CD14-positive monocyte (primary cell): Measurements from ENCODE around the gene MYRFL. TPM values are rescaled to one million over a fixed set of nuclear protein-coding genes. Genes with fewer than 3 reads are reported as not detected.

Experiments
- DNase-seq, 3 donors: peaks; one replicate each; pipeline ENCODE4 v3.0.0-alpha.2; 2011 to 2022
- H2AFZ ChIP-seq: 2 replicates; pipeline ENCODE4 v1.6.0; 2012; ENCODE audit warnings: mild to moderate bottlenecking, low read depth, low read length, inconsistent platforms; ENCODE audit not compliant: insufficient read depth, poor library complexity, severe bottlenecking
- H3K27ac ChIP-seq, 2 donors: 1 replicate in 1 of 2; 2 replicates in 1 of 2; pipeline ENCODE4 v1.5.1; 2012 to 2013; ENCODE audit warnings: low read length in 2 of 2, control low read depth in 1 of 2, inconsistent platforms in 1 of 2, low read depth in 1 of 2, mild to moderate bottlenecking in 1 of 2
- H3K27me3 ChIP-seq, 2 donors: one replicate each; pipeline versions ENCODE4 v1.6.0 to v1.6.1; 2011 to 2013; ENCODE audit warnings: low read length in 2 of 2; ENCODE audit not compliant: control insufficient read depth in 2 of 2, insufficient read depth in 2 of 2
- H3K36me3 ChIP-seq, 2 donors: replicated peaks in 1 of 2; 1 replicate in 1 of 2; 2 replicates in 1 of 2; pipeline versions ENCODE4 v1.5.1 to v1.6.1; 2012 to 2013; ENCODE audit warnings: low read length in 2 of 2, control low read depth in 1 of 2, inconsistent platforms in 1 of 2, mild to moderate bottlenecking in 1 of 2; ENCODE audit not compliant: insufficient read depth in 2 of 2, control insufficient read depth in 1 of 2
- H3K4me1 ChIP-seq, 2 donors: 1 replicate in 1 of 2; 2 replicates in 1 of 2; pipeline versions ENCODE4 v1.5.1 to v1.6.1; 2012 to 2013; ENCODE audit warnings: low read length in 2 of 2, control low read depth in 1 of 2, inconsistent platforms in 1 of 2, mild to moderate bottlenecking in 1 of 2, moderate library complexity in 1 of 2; ENCODE audit not compliant: insufficient read depth in 2 of 2, control insufficient read depth in 1 of 2
- H3K4me2 ChIP-seq: replicated peaks from 2 replicates; pipeline ENCODE3; 2012; ENCODE audit warnings: low read length, moderate library complexity, mild to moderate bottlenecking; ENCODE audit not compliant: poor library complexity, severe bottlenecking; ENCODE audit errors: extremely low read depth
- H3K4me3 ChIP-seq, 3 experiments: fragments of 200-600 bp in 1 of 3; sonication (generic) in 1 of 3; replicated peaks in 1 of 3; 1 replicate in 2 of 3; 2 replicates in 1 of 3; pipeline ENCODE4 v1.5.1; 2011 to 2013; ENCODE audit warnings: low read length in 3 of 3, mild to moderate bottlenecking in 3 of 3, control low read depth in 2 of 3, low read depth in 2 of 3, inconsistent platforms in 1 of 3, moderate library complexity in 1 of 3
- H3K79me2 ChIP-seq: 2 replicates; pipeline ENCODE4 v1.6.0; 2012; ENCODE audit warnings: mild to moderate bottlenecking, control low read depth, inconsistent platforms, low read length, moderate library complexity; ENCODE audit not compliant: insufficient read depth
- H3K9ac ChIP-seq: 2 replicates; pipeline ENCODE4 v1.6.0; 2017; ENCODE audit warnings: low read length, mild to moderate bottlenecking; ENCODE audit not compliant: insufficient read depth, poor library complexity, severe bottlenecking
- H3K9me3 ChIP-seq, 2 donors: replicated peaks in 1 of 2; 1 replicate in 1 of 2; 2 replicates in 1 of 2; pipeline versions ENCODE4 v1.5.1 to v1.6.1; 2012 to 2013; ENCODE audit warnings: low read length in 2 of 2, control low read depth in 1 of 2; ENCODE audit not compliant: control insufficient read depth in 1 of 2, insufficient read depth in 1 of 2
- H4K20me1 ChIP-seq: 2 replicates; pipeline ENCODE4 v1.6.0; 2012; ENCODE audit warnings: mild to moderate bottlenecking, low read length, control low read depth, moderate library complexity; ENCODE audit not compliant: insufficient read depth
- H3K27ac Mint-ChIP-seq, 7 donors: one replicate each; pipeline ENCODE4 v1.8.0; 2020; ENCODE audit warnings: mild to moderate bottlenecking in 7 of 7, mixed read lengths in 7 of 7, moderate library complexity in 6 of 7, inconsistent platforms in 2 of 7
- H3K27me3 Mint-ChIP-seq, 3 donors: one replicate each; pipeline ENCODE4 v1.8.0; 2021 to 2022; ENCODE audit warnings: low read depth in 3 of 3, mild to moderate bottlenecking in 3 of 3, mixed read lengths in 3 of 3, moderate library complexity in 3 of 3, inconsistent platforms in 1 of 3
- H3K36me3 Mint-ChIP-seq, 2 donors: one replicate each; pipeline ENCODE4 v1.8.0; 2020; ENCODE audit warnings: mixed read lengths in 2 of 2, inconsistent platforms in 1 of 2, mild to moderate bottlenecking in 1 of 2
- H3K4me1 Mint-ChIP-seq: one replicate; pipeline ENCODE4 v1.8.0; 2020; ENCODE audit warnings: mild to moderate bottlenecking, mixed read lengths
- H3K4me3 Mint-ChIP-seq, 2 donors: one replicate each; pipeline ENCODE4 v1.8.0; 2020; ENCODE audit warnings: mild to moderate bottlenecking in 2 of 2, mixed read lengths in 2 of 2, moderate library complexity in 1 of 2
- H3K9me3 Mint-ChIP-seq, 7 donors: one replicate each; pipeline ENCODE4 v1.8.0; 2020 to 2022; ENCODE audit warnings: mixed read lengths in 7 of 7, mild to moderate bottlenecking in 6 of 7, moderate library complexity in 6 of 7, inconsistent platforms in 2 of 7
- CTCF ChIP-seq: fragments of 200-600 bp; IDR thresholded peaks from one replicate; pipeline ENCODE4 v1.8.0; 2022; ENCODE audit warnings: antibody characterized with exemption, mild to moderate bottlenecking
- WGBS: methylation state at CpG from one replicate; pipeline ENCODE4 v1.1.5; 2013; ENCODE audit warnings: missing lambda C conversion rate; ENCODE audit not compliant: insufficient coverage; 5-methylcytosine and 5-hydroxymethylcytosine counted together
- intact Hi-C, 2 donors: fragments of 100-400 bp; cut with micrococcal nuclease; formaldehyde crosslinking; loops; one replicate each; pipeline versions ENCODE4 v1.15.0 to v1.15.1; 2023
- polyA plus RNA-seq, 3 donors: library from polyadenylated mRNA; depleted of rRNA in 1 of 3; unstranded in 2 of 3; stranded (reverse) in 1 of 3; fragments of 300-500 nt in 2 of 3; fragments of >200 nt in 1 of 3; fragmentation: Illumina TruSeq in 2 of 3; gene quantifications; 1 replicate in 2 of 3; 2 replicates in 1 of 3; pipeline ENCODE4 v1.2.3, GENCODE V29; 2012 to 2021

The MYRFL gene
- polyA plus RNA-seq, 3 donors = not detected

- Mint-ChIP-seq H3K36me3 (no peaks in the 10 kb centered on the region), H3K27me3 (peaks cover 0 to 2% (median 2%) of the 10 kb centered on the region in 3 donors), H3K9me3 (no peaks in the 10 kb centered on the region), H3K4me3 (no peak overlapping the region), H3K27ac (peak overlapping the region in 6 of 7 donors; percentile 35 to 91 (median 83)), H3K4me1 (peaks cover 31% of the 10 kb centered on the region)
- Histone ChIP-seq H2AFZ (no peak overlapping the region), H3K4me2 (peak overlapping the region; percentile 5), H3K9me3 (no peaks in the 10 kb centered on the region), H3K27me3 (no peaks in the 10 kb centered on the region), H3K9ac (no peak overlapping the region), H3K27ac (peak overlapping the region in 1 of 2 donors; percentile 62), H3K36me3 (no peaks in the 10 kb centered on the region), H3K4me3 (no peak overlapping the region), H3K4me1 (peaks cover 15 to 28% of the 10 kb centered on the region in 2 donors), H3K79me2 (no peaks in the 10 kb centered on the region), H4K20me1 (no peaks in the 10 kb centered on the region)
- no peak for TF ChIP-seq CTCF
- DNase-seq = peak; percentile 32 to 59 (median 47)
- WGBS = no CpG with 5 or more reads among the region's 3 CpGs
- intact Hi-C loops = loop anchor here in 1 of 2 donors (10.0 kb wide), 2 partner anchors 167 to 667 kb away; no protein-coding TSS in a partner anchor
Observed at GRCh38 chr12:69908203-69908602, 83.2 kb downstream of the MYRFL start.

GRCh38 chr12:69910694-69911093 lies 85.7 kb downstream of the MYRFL start:
- 100% methylated on average over 2 of the region's 2 CpGs for WGBS
- H3K79me2 ChIP-seq = no peaks in the 10 kb centered on the region
- Mint-ChIP-seq H3K9me3 (no peaks in the 10 kb centered on the region), H3K36me3 (no peaks in the 10 kb centered on the region), H3K27me3 (peaks cover 0 to 2% (median 0%) of the 10 kb centered on the region in 3 donors), H3K4me3 (no peak overlapping the region), H3K27ac (no peak overlapping the region), H3K4me1 (peaks cover 49% of the 10 kb centered on the region)
- DNase-seq = no peak
- no peaks in the 10 kb centered on the region for H4K20me1 ChIP-seq
- H2AFZ ChIP-seq = no peak overlapping the region
- no peak overlapping the region for H3K9ac ChIP-seq
- no peak overlapping the region for H3K4me2 ChIP-seq
- H3K27me3 ChIP-seq = no peaks in the 10 kb centered on the region
- intact Hi-C loops = no loop called here
- TF ChIP-seq CTCF = no peak
- H3K27ac ChIP-seq = no peak overlapping the region
- H3K4me1 ChIP-seq = peaks cover 30 to 46% of the 10 kb centered on the region in 2 donors
- H3K4me3 ChIP-seq = no peak overlapping the region
- H3K36me3 ChIP-seq = no peaks in the 10 kb centered on the region
- H3K9me3 ChIP-seq = no peaks in the 10 kb centered on the region
